Measurements from ENCODE around the gene PCDHGB3. TPM values are rescaled to one million over a fixed set of nuclear protein-coding genes. Genes with fewer than 3 reads are reported as not detected.

The PCDHGB3 gene
- polyA plus RNA-seq, 1 of the 3 experiments (the other 2 are of a cell fraction), result 0.53 TPM

GRCh38 chr5:141389153-141390042 lies 19.4 kb downstream of the PCDHGB3 start:
- TF ChIP-seq JUND (IDR thresholded peaks at IDR 0.05) (no peak), GABPA (IDR thresholded peaks at IDR 0.05; ENCODE audit: low read depth) (no peak), NFIC (IDR thresholded peaks at IDR 0.05; ENCODE audit: borderline replicate concordance) (no peak), USF2 (IDR thresholded peaks at IDR 0.05; ENCODE audit: borderline replicate concordance, low read depth, low read length) (no peak), RAD21 (IDR thresholded peaks at IDR 0.05; ENCODE audit: low read length) (no peak), SIN3A (IDR thresholded peaks at IDR 0.05; ENCODE audit: borderline replicate concordance, low read depth, low read length) (no peak), YY1 (IDR thresholded peaks at IDR 0.05; ENCODE audit: low read depth) (no peak), EZH2phosphoT487 (IDR thresholded peaks at IDR 0.05; ENCODE audit: borderline replicate concordance, low read depth) (no peak), MAX (IDR thresholded peaks at IDR 0.05; ENCODE audit: low read depth) (no peak), RXRA (IDR thresholded peaks at IDR 0.05; ENCODE audit: borderline replicate concordance, low read depth) (no peak), GATA2 (CRISPR knock-in tag; IDR thresholded peaks at IDR 0.05) (no peak), CTCF (IDR thresholded peaks at IDR 0.05) (no peak), CHD2 (IDR thresholded peaks at IDR 0.05; ENCODE audit: low read length, partially characterized antibody) (no peak), TAF1 (IDR thresholded peaks at IDR 0.05; ENCODE audit: borderline replicate concordance, low read depth, low read length) (no peak)
- TF ChIP-seq, protein P1, sequence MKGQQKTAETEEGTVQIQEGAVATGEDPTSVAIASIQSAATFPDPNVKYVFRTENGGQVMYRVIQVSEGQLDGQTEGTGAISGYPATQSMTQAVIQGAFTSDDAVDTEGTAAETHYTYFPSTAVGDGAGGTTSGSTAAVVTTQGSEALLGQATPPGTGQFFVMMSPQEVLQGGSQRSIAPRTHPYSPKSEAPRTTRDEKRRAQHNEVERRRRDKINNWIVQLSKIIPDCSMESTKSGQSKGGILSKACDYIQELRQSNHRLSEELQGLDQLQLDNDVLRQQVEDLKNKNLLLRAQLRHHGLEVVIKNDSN (IDR thresholded peaks at IDR 0.05; ENCODE audit: borderline replicate concordance, low read depth), result no peak
- TF ChIP-seq, protein P2, sequence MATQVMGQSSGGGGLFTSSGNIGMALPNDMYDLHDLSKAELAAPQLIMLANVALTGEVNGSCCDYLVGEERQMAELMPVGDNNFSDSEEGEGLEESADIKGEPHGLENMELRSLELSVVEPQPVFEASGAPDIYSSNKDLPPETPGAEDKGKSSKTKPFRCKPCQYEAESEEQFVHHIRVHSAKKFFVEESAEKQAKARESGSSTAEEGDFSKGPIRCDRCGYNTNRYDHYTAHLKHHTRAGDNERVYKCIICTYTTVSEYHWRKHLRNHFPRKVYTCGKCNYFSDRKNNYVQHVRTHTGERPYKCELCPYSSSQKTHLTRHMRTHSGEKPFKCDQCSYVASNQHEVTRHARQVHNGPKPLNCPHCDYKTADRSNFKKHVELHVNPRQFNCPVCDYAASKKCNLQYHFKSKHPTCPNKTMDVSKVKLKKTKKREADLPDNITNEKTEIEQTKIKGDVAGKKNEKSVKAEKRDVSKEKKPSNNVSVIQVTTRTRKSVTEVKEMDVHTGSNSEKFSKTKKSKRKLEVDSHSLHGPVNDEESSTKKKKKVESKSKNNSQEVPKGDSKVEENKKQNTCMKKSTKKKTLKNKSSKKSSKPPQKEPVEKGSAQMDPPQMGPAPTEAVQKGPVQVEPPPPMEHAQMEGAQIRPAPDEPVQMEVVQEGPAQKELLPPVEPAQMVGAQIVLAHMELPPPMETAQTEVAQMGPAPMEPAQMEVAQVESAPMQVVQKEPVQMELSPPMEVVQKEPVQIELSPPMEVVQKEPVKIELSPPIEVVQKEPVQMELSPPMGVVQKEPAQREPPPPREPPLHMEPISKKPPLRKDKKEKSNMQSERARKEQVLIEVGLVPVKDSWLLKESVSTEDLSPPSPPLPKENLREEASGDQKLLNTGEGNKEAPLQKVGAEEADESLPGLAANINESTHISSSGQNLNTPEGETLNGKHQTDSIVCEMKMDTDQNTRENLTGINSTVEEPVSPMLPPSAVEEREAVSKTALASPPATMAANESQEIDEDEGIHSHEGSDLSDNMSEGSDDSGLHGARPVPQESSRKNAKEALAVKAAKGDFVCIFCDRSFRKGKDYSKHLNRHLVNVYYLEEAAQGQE (IDR thresholded peaks at IDR 0.05; ENCODE audit: low read depth, low read length), result no peak
- TF ChIP-seq, protein P3, sequence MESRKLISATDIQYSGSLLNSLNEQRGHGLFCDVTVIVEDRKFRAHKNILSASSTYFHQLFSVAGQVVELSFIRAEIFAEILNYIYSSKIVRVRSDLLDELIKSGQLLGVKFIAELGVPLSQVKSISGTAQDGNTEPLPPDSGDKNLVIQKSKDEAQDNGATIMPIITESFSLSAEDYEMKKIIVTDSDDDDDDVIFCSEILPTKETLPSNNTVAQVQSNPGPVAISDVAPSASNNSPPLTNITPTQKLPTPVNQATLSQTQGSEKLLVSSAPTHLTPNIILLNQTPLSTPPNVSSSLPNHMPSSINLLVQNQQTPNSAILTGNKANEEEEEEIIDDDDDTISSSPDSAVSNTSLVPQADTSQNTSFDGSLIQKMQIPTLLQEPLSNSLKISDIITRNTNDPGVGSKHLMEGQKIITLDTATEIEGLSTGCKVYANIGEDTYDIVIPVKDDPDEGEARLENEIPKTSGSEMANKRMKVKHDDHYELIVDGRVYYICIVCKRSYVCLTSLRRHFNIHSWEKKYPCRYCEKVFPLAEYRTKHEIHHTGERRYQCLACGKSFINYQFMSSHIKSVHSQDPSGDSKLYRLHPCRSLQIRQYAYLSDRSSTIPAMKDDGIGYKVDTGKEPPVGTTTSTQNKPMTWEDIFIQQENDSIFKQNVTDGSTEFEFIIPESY (IDR thresholded peaks at IDR 0.05; ENCODE audit: borderline replicate concordance, low read depth), result no peak
- H3K36me3 ChIP-seq (replicated peaks in 1 of 2; ENCODE audit: control insufficient read depth in 1 of 2, insufficient read depth in 2 of 2, low read length in 1 of 2), result peaks cover 0 to 19% of the 10 kb centered on the region in 2 experiments
- H3K9me2 ChIP-seq, result no peaks in the 10 kb centered on the region
- CTCF ChIA-PET, result interaction anchor here (1.1 to 2.4 kb wide), 3 partner anchors 135 to 515 kb away, joined by 3 to 11 read pairs (median 4); no protein-coding TSS in a partner anchor
- no peak overlapping the region for H3K4me2 ChIP-seq
- no peak overlapping the region for H3K9ac ChIP-seq
- no peaks in the 10 kb centered on the region for H4K20me1 ChIP-seq (ENCODE audit: insufficient read depth)
- DNase-seq, result no peak
- H3K4me3 ChIP-seq (ENCODE audit: low read depth in 2 of 2, low read length in 1 of 2), result no peak overlapping the region; a peak in 1 of 4 replicates
- H3K27ac ChIP-seq (ENCODE audit: low read depth in 2 of 2, low read length in 1 of 2), result no peak overlapping the region
- WGBS (ENCODE audit: low lambda C conversion rate), result 83% methylated on average over 50 of the region's 77 CpGs
- H3K79me2 ChIP-seq (ENCODE audit: insufficient read depth), result no peaks in the 10 kb centered on the region
- peaks cover 7% of the 10 kb centered on the region; the same call in 1 of the 2 replicates for H3K9me3 ChIP-seq
- H3K4me1 ChIP-seq (ENCODE audit: control insufficient read depth in 1 of 2, insufficient read depth in 2 of 2, low read depth in 1 of 2, low read length in 1 of 2), result no peaks in the 10 kb centered on the region
- POLR2A ChIA-PET, result no interaction called here
- no peak overlapping the region for H2AFZ ChIP-seq (ENCODE audit: low read depth)
- H3K27me3 ChIP-seq (ENCODE audit: insufficient read depth), result no peaks in the 10 kb centered on the region
- H3F3A ChIP-seq (replicated peaks; ENCODE audit: insufficient read depth), result no peaks in the 10 kb centered on the region

Measured in SK-N-SH (cell line).